OCI-LY1 (cell line): Measurements from ENCODE around the gene PTPRT.

Experiments used
- EZH2 ChIP-seq: fragments of 200-600 bp; sonication (generic), shearing (Covaris generic); IDR thresholded peaks from 2 replicates; pipeline ENCODE4 v1.8.0; 2017; ENCODE audit warnings: borderline replicate concordance, mixed run types, mild to moderate bottlenecking, antibody characterized with exemption, low read length, moderate library complexity, mixed read lengths
- TF ChIP-seq, protein P1 (sequence below): fragments of 200-600 bp; sonication (generic), shearing (Covaris generic); IDR thresholded peaks from 2 replicates; pipeline ENCODE4 v1.5.1; 2017; ENCODE audit warnings: mild to moderate bottlenecking, antibody characterized with exemption, low read length, moderate library complexity, mixed read lengths

DNA sequence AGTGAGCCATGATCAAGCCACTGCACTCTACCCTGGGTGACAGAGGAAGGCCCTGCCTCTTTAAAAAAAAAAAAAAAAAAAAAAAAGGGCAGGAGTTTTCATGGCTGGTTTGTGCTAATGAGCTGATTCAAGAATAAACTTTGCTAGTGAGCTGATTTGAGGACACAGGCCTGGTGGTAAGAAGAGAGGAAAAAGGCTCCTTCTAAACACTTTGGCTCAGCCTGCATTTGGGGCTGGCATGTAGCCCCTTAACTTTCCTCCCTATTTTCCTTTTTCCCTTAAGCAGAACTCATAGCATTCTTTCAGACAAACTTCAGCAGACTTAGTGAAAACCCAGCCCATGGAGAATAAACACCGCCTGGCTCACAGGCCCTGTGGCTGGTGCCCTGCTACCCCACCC lies 432.7 kb downstream of the PTPRT start:
- TF ChIP-seq, protein P1, sequence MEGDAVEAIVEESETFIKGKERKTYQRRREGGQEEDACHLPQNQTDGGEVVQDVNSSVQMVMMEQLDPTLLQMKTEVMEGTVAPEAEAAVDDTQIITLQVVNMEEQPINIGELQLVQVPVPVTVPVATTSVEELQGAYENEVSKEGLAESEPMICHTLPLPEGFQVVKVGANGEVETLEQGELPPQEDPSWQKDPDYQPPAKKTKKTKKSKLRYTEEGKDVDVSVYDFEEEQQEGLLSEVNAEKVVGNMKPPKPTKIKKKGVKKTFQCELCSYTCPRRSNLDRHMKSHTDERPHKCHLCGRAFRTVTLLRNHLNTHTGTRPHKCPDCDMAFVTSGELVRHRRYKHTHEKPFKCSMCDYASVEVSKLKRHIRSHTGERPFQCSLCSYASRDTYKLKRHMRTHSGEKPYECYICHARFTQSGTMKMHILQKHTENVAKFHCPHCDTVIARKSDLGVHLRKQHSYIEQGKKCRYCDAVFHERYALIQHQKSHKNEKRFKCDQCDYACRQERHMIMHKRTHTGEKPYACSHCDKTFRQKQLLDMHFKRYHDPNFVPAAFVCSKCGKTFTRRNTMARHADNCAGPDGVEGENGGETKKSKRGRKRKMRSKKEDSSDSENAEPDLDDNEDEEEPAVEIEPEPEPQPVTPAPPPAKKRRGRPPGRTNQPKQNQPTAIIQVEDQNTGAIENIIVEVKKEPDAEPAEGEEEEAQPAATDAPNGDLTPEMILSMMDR: no peak
- TF ChIP-seq EZH2: no peak
